Progenitor cell of endocrine pancreas (in vitro differentiated cells): ENCODE results near the gene CACFD1. TPM values are rescaled to one million over a fixed set of nuclear protein-coding genes. Genes with fewer than 3 reads are reported as not detected.
A peak's percentile ranks its signal among the peaks of the same experiment; 100 is the strongest.

Experiments
- DNase-seq: peaks from one replicate; pipeline ENCODE4 v3.0.0; 2021; ENCODE audit warnings: low spot score; ENCODE audit not compliant: unreplicated experiment
- H3K27ac Mint-ChIP-seq: 2 replicates; pipeline ENCODE4 v1.8.0; 2021; ENCODE audit warnings: mild to moderate bottlenecking, moderate library complexity, mixed read lengths
- H3K27me3 Mint-ChIP-seq: 2 replicates; pipeline ENCODE4 v1.8.0; 2021; ENCODE audit warnings: mixed read lengths
- H3K36me3 Mint-ChIP-seq: 2 replicates; pipeline ENCODE4 v1.8.0; 2022; ENCODE audit warnings: mixed read lengths; ENCODE audit not compliant: insufficient read depth
- H3K4me1 Mint-ChIP-seq: 2 replicates; pipeline ENCODE4 v1.8.0; 2021; ENCODE audit warnings: low read depth, mixed read lengths
- H3K4me3 Mint-ChIP-seq: 2 replicates; pipeline ENCODE4 v1.8.0; 2021; ENCODE audit warnings: low read depth, mild to moderate bottlenecking, moderate library complexity, mixed read lengths
- H3K9me3 Mint-ChIP-seq: 2 replicates; pipeline ENCODE4 v1.8.0; 2021; ENCODE audit warnings: low read depth, mixed read lengths
- total RNA-seq: library from RNA; stranded (reverse); gene quantifications from 2 replicates; pipeline ENCODE4 v1.2.1, GENCODE V29; 2021
- TF ChIP-seq, protein P1 (sequence below): fragments of 200-600 bp; sonication (generic); IDR thresholded peaks from one replicate; pipeline ENCODE4 v1.5.0; 2021; ENCODE audit warnings: antibody characterized with exemption, mild to moderate bottlenecking; ENCODE audit not compliant: unreplicated experiment

Gene CACFD1
- total RNA-seq, 1 donor from 2014 or later, result 56.2 TPM

DNA sequence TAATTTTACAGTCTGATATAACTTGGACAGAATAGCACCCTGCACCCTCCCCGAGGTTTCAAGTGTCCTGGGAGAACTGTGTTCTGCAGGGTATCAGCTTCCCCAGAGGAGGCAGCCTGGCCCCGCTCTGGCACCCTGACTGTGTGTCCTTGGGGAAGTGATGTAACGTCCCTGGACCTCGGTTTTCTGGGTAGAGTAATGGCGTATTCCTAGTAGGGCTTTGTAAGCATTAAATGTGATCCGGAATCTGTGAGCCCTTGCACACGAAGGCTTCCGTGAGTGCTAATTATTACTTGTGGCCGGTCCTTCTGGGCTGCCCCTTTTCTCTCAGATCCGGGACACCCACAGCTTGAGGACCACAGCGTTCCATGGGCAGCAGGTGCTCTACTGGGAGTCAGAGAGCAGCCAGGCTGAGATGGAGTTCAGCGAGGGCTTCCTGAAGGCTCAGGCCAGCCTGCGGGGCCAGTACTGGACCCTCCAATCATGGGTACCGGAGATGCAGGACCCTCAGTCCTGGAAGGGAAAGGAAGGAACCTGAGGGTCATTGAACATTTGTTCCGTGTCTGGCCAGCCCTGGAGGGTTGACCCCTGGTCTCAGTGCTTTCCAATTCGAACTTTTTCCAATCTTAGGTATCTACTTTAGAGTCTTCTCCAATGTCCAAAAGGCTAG, 1.0 kb upstream of the CACFD1 start:
- Mint-ChIP-seq H3K27me3 (no peaks in the 10 kb centered on the region), H3K27ac (no peak overlapping the region), H3K4me1 (peaks cover 14% of the 10 kb centered on the region), H3K4me3 (peak overlapping the region; percentile 88), H3K36me3 (peaks cover under 1% of the 10 kb centered on the region), H3K9me3 (no peaks in the 10 kb centered on the region)
- TF ChIP-seq, protein P1, sequence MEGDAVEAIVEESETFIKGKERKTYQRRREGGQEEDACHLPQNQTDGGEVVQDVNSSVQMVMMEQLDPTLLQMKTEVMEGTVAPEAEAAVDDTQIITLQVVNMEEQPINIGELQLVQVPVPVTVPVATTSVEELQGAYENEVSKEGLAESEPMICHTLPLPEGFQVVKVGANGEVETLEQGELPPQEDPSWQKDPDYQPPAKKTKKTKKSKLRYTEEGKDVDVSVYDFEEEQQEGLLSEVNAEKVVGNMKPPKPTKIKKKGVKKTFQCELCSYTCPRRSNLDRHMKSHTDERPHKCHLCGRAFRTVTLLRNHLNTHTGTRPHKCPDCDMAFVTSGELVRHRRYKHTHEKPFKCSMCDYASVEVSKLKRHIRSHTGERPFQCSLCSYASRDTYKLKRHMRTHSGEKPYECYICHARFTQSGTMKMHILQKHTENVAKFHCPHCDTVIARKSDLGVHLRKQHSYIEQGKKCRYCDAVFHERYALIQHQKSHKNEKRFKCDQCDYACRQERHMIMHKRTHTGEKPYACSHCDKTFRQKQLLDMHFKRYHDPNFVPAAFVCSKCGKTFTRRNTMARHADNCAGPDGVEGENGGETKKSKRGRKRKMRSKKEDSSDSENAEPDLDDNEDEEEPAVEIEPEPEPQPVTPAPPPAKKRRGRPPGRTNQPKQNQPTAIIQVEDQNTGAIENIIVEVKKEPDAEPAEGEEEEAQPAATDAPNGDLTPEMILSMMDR, result no peak
- no peak for DNase-seq

GRCh38 chr9:133460405-133461175, 812 bp downstream of the CACFD1 start:
- H3K27me3 Mint-ChIP-seq, result no peaks in the 10 kb centered on the region
- H3K36me3 Mint-ChIP-seq, result peaks cover 1% of the 10 kb centered on the region
- DNase-seq, result peak; percentile 45
- no peaks in the 10 kb centered on the region for H3K9me3 Mint-ChIP-seq
- H3K4me3 Mint-ChIP-seq, result peak overlapping the region; percentile 88
- TF ChIP-seq, protein P1, result no peak
- peaks cover 12% of the 10 kb centered on the region for H3K4me1 Mint-ChIP-seq
- peak overlapping the region; percentile 99 for H3K27ac Mint-ChIP-seq

- Mint-ChIP-seq H3K4me3 (no peak overlapping the region), H3K27ac (no peak overlapping the region), H3K36me3 (peaks cover 1% of the 10 kb centered on the region), H3K27me3 (no peaks in the 10 kb centered on the region), H3K4me1 (peaks cover 12% of the 10 kb centered on the region), H3K9me3 (no peaks in the 10 kb centered on the region)
- no peak for DNase-seq
- TF ChIP-seq, protein P1, result no peak
Observed at GRCh38 chr9:133461975-133462374, 2.2 kb downstream of the CACFD1 start.

GRCh38 chr9:133463234-133463863, 3.6 kb downstream of the CACFD1 start:
- Mint-ChIP-seq H3K36me3 (peaks cover 1% of the 10 kb centered on the region), H3K4me3 (no peak overlapping the region), H3K9me3 (no peaks in the 10 kb centered on the region), H3K27me3 (no peaks in the 10 kb centered on the region), H3K27ac (peak overlapping the region; percentile 76), H3K4me1 (peaks cover 12% of the 10 kb centered on the region)
- no peak for DNase-seq
- TF ChIP-seq, protein P1, result no peak

DNA sequence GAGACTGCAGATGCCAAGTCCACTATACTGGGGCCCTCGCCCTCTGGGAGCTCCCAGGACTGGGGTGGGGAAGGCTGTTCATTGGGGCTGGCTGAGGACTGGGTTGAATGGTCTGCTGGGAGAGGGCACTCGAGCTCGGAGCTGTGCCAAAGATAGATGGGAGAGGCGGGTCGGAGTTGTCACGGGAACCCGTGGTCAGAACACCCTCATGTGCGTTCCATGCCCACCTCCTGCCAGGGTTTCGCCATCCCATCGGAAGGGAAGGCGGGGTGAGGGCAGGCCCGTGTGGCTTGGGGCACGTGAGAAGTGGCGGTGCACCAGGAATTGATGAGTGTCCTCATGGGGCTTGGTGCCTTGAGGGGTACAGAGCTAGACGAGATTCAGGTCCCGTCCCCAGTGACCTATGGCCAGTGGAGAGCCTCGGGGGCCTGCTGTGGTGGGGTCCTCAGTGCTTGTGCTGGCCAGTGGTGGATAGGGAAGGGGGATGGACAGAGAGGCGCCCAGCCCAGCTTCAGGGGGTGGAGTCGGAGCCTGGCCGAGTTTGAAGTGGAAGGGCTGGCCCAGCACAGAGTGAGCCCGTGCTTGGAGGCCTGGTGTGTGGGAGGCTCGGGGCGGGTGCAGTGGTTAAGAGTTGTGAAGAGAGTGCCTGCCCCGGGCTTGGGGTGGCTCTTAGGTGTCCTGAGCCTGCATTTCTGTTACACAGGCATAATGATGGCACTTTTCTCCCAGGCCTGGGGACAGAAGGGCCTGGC, 4.3 kb downstream of the CACFD1 start:
- no peak for DNase-seq
- no peak overlapping the region for H3K4me3 Mint-ChIP-seq
- H3K9me3 Mint-ChIP-seq, result no peaks in the 10 kb centered on the region
- peaks cover 12% of the 10 kb centered on the region for H3K4me1 Mint-ChIP-seq
- TF ChIP-seq, protein P1, result no peak
- no peak overlapping the region for H3K27ac Mint-ChIP-seq
- H3K36me3 Mint-ChIP-seq, result peaks cover 1% of the 10 kb centered on the region
- no peaks in the 10 kb centered on the region for H3K27me3 Mint-ChIP-seq
